Activated gamma-delta T cell (primary cell): ENCODE measurements around the gene TRAF1.
"Not testable (repeated sequence)": the region's sequence is repeated elsewhere in the genome, so short reads cannot be mapped to it uniquely, and the experiment has no call there.

ENCODE experiments used
- DNase-seq: peaks from one replicate; lab custom pipeline; 2025; lab: John Stamatoyannopoulos, UW
- total RNA-seq, 2 donors: gene quantifications; one replicate each; lab custom pipeline; 2026; lab: John Stamatoyannopoulos, UW

Gene TRAF1, protein sequence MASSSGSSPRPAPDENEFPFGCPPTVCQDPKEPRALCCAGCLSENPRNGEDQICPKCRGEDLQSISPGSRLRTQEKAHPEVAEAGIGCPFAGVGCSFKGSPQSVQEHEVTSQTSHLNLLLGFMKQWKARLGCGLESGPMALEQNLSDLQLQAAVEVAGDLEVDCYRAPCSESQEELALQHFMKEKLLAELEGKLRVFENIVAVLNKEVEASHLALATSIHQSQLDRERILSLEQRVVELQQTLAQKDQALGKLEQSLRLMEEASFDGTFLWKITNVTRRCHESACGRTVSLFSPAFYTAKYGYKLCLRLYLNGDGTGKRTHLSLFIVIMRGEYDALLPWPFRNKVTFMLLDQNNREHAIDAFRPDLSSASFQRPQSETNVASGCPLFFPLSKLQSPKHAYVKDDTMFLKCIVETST
- 269 to 380 reads per million in 2 donors for total RNA-seq

DNA sequence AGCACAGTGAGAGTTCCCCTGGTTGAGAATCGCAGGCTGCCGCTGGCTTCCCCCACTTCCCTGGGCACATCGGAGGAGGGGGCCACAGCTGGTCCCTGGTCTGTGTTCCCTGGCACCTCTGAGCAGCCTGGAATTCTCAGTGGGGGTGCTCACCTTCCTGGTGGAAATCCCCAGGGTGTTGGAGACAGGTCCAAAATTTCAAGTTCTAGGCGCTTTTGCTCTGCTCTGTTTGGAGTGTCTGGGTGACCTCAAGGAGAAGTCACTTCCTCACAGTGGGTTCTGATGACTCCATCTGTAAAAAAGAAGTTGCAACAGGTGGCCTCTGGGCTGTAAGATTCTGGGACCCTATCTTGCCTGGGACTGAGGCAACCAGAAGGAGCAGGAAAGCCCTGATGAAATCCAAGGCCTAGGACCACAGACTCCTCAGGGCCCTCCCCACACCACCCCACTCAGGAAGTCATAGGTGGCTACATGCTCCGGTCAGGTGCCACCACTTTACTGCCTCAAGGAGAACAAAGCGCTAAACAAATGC lies at the start of gene TRAF1:
TRAF1 (minus strand) TSS at position 400 of the 532 bp plus-strand sequence. CDS start 721 bp downstream, outside the sequence.
- no peak for DNase-seq

DNA sequence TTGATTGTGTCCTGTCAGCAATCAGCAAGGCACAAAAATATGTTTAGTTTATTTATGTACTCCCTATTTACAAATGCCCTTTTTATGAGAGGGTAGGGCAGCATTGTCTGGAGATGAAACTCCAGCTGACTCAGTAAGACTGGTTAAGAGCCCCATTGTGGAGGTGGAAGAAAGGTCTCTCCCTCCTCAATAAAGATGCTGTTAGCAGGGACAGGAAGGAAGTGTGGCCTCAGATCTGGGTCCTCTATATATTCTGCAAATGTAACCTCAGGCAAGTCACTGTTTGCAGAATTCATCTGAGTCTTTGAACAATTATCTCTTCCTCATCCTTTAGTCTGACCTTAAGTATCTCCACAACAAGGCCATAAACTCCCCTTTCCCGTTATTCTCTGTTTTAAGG lies 48.3 kb upstream of the TRAF1 start:
- DNase-seq: no peak

DNA sequence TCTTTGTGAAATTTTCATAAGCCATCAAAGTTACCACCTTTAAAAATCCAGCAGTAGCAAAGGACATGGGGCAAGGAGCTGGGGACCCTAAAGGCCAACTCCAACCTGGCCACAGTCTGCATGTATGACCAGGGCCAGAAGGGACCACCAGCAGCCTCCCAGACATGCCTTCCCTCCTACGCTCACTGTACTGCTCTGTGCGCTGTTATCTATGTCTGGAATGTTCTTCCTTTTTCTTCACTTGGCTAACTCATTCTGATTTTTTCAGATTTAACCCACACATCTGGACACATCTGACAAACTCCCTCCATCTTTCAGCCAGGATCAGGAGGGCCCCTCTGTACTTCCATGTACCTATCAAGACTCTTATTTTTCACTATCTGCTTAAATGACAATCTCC lies 47.6 kb upstream of the TRAF1 start:
- no peak for DNase-seq

DNA sequence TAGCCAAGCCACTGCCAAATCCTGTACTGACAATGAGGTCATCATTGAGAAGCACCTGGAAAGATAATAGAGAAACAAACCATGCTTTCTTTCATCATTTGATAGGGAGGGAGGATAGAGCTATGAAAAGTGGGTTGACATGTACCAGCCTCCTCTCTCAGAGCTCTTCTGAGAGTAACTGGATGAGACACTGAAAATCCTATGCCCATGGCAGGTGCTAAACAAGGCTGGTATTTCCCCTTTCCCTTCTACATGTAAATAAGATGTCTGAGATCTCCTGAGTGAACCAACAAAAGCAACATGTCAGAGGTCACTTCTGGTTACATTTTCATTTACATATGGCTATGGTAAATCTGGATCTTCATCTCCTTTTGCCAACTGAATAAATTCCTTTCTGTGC lies 45.3 kb upstream of the TRAF1 start:
- DNase-seq: no peak

DNA sequence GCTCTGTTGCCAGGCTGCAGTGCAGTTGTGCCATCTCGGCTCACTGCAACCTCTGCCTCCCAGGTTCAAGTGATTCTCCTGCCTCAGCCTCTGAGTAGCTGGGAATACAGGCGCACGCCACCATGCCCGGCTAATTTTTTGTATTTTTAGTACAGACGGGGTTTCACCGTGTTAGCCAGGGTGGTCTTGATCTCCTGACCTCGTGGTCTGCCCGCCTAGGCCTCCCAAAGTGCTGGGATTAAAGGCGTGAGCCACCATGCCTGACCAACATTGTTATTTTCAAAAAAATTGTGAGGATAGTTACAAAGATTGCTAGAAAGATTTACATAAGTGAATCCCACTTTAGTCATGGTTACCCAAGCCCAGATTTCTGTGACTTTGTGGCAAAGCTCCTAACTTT lies 44.9 kb upstream of the TRAF1 start:
- not testable (repeated sequence) for DNase-seq

DNA sequence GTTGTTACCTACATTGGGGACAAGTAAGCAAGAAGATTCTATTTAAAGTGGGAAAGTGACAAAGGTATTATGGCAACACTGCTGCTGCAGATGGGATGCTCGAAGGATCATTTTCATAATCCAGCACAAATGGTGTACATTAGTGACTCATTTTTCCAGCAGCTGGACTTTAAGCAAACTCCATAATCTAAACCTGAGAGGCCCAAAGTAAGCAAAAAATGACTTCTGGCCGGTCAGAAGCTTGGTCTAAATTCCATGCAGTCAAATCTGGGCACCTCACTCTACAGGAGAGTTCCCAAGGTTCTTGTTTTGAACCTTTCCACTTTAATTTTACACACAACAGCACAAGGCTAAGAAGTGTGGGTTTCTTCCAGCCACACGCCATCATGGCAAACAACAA lies 43.6 kb upstream of the TRAF1 start:
- DNase-seq: no peak

DNA sequence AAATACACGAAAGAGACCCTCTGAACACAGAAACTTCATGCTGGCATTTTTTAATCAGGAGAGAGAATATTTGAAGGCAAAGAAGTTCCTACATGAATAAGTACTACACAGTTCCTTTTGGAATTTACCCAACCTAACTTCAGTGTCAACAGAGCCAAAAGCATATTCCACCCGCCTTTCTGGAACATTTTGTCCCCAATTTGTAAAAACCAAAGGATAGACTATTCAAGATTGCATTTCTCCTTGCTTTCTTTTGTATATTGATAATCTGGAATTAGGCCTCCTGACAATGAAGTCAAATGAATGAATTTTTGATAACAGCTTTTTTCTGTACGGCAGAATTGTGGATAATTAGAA lies 39.4 kb upstream of the TRAF1 start:
- DNase-seq: no peak

DNA sequence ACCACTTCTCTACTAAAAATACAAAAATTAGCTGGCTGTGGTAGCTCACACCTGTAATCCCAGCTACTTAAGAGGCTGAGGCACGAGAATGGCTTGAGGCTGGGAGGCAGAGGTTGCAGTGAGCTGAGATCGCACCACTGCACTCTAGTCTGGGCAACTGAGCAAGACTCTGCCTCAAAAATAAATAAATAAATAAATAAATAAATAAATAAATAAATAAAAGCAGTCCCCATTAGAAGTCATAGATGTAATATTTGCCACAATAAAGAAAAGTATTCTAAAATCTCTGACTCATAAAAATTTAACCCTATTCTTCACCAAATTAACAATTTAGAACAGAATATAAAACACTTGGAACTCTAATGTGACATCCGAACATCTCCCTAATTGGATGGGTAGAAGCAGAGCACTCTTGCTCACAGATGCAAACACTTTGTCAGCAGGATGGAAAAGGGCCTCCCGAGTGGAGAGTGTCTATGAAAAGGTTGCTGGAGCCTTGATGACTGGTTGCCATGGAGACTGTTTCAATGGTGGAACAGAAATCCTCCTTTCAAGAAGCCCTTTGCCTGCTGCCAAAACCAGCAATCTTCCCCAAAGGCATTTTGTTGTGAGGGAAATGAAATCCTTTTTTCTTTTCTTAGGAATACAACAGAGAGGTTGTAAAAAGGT lies 38.9 kb upstream of the TRAF1 start:
- DNase-seq: no peak

DNA sequence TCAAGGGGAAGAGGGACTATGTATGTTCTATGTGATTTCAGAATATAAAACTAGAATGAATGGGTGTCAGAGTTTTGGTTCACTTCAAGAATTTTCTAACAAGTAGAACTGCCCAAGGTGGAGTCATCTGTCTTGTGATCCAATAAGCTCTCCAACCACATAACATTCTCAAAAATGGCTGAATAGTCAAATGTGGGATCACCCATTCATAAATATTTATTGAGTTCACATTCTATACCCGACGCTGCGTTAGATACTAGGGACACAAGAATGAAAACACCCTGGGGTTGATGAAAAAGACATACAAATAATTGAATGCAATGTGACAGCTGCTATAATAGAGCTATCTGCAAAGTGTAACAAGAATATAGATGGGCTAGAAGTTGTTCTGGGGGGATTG lies 35.3 kb upstream of the TRAF1 start:
- no peak for DNase-seq

DNA sequence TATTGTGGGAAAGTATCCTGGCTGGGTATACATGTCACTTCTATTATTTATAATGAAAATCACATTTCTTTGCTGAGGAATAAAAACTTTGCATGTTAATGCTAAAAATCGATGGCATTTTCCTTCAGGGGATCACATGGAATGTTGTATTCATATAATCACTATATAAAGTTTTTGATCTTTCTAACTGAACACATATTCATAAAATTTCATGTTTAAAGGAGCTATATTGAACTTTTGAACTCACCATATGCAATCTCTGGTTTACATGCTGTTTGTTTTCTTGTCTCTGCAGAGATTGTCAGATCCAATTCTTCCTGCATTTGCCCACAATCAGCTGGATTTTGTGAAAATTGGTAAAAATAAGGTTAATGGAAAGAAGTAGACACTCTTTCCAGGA lies 33.4 kb upstream of the TRAF1 start:
- DNase-seq: no peak

DNA sequence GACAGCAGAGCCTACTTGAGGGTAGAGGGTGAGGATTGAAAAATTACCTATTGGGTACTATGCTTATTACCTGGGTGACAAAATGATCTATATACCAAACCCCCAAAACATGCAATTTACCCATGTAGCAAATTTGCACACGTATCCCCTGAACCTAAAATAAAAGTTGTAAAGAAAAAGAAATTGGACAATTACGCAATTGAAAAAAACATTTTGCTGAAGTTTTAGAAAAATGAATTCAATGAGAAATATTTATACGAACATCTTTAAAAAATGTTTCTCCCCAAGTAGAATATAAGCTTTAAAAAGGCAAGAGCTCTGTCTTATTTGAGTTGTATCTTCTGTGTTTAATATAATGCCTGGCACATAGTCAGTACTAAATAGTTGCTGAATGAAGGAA lies 30.3 kb upstream of the TRAF1 start:
- no peak for DNase-seq

DNA sequence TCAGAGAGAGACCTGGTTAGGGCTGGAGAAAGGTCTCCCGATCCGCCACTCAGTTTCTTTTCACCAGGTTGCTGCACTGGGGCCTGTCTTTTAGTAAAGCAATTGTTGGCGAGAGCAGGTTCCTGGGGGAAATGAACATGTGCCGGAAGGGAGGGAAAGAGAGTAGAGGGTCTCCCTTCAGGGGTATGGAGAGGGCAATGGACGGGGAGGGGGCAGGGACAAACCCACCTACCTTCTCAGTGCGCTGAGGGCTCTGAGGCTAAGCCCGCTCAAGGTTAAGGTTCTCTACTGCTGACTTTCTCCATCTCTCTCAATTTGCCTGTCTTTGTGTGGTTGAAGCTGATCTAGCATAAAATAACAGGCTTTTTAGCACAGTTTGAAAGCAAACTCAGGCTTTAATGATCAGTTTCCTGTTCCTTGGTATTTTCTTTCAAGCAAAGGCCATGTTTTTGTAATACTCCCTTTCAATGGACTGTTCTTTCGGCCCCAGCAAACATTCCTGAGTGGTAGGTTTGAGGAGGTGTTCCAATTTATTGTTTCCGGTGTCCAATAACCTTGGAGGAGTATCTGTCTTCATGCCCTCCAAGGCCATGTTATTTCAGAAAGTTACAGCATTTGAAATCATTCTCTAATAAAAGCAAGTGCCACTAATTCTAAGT lies 25.5 kb upstream of the TRAF1 start:
- no peak for DNase-seq

DNA sequence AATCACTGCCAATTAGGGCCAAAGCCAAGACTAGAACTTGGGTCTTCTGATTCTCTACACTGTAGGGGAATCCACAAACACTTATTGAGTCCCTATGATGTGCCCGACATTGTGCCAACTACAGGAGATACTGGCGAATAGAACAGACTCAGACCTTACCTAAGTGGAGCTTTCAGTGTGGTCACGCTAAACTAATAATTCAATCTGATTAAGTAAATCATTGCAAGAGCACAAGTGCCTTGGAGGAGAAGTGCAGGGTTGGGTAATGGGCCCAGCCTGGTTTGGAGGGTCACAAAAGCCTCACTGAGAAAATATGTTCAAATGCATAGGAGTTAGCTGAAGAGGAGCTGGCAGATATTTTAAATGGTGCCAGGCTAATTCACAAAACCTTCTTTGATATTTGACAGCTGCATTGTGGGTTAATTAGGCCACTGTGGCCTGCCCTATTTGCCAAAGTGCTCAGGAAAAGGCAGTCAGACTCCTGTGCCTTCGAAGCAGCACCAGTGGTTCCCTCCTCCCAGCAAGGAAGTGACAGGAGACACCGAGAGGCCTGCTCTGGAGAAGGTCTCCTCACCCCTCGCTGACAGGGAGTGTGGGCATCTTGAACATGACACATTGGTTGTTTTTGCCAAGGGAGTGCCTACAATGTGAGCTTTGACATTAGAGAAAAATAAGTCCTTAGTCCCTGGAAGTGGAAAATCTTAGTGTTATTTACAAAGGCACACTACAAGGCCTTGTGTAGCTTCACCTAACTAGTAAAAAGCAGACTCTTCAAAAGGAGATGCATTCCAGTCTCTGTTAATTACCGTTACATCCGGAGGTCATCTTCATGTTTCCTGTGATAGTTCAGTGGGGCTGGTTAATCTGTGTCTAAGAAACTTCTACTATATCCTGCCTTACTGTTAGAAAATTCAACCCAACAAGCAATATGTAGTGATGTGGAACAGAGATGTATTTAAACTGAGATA lies 24.1 kb upstream of the TRAF1 start:
- no peak for DNase-seq

DNA sequence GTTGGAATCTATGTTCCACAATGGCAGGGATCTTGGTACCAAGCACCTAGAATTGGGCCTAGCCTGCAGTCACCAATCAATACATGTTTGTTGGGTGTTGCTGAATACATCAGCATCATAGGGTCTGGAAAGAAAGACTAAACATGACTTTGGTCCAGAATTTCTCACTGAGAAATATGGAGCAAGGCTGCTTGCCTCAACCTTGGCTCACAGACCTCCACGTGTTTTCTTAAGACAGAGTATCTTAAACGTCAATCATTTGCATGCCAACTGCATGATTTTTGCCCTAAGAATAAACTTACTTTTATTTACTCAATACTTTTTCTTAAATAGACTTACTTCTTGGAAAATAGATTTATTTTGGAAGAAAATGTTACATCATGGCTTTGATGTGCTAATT lies 22.7 kb upstream of the TRAF1 start:
- no peak for DNase-seq

DNA sequence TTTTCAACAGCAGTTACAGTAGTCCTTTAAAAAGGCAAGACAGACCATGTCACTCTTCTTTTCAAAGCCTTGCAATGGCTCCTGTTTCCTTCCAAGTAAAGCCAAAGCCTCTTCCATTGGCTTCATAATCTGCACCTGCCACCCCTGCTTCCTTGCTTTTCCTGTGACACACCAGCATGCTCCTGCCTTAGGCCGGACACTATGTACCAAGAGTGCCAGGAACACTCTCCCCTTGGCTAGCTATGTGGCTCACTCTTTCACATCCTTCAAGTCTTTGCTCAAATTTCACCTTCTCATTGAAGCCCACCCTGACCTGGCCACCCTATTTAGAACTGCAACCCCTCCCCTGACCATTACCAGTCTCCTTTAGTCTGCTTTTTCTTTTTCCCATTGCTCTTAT lies 22.2 kb upstream of the TRAF1 start:
- DNase-seq: no peak

DNA sequence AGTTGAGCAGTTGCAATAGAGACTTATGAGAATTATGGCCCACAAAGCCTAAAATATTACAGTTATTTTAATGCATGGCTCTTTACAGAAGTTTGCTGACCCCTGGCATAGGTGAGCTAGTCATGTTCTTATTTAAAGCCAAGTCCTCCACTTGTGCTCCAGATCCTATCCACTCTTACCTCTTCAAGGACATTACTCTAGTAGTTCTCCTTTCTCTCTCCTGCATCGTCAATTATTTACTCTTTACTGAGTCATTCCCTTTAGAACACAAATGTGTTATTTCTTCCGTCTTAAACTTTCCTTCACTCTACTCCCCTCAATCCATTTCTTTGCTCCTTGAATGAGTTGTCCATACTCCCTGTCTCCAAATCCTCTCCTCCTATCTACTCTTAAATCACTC lies 20.6 kb upstream of the TRAF1 start:
- DNase-seq: no peak

DNA sequence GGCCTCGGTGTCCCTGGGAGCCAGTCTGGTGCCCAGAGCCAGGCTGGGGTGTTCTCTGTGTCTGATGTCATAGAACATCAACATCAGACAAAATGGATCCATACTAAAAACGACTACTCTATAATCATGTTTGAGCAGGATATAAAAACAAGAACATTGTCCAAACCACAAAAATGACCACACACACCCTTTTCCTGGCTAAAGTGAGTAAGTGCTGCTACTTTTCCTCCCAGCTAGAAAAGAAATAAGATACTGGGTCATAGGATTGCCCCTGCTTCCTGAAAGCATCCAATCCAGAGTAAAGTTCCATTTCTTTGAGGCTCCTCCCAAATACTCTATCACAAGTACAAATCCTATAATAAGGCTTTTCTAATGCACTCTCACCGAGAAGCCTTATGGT lies 19.7 kb upstream of the TRAF1 start:
- no peak for DNase-seq

DNA sequence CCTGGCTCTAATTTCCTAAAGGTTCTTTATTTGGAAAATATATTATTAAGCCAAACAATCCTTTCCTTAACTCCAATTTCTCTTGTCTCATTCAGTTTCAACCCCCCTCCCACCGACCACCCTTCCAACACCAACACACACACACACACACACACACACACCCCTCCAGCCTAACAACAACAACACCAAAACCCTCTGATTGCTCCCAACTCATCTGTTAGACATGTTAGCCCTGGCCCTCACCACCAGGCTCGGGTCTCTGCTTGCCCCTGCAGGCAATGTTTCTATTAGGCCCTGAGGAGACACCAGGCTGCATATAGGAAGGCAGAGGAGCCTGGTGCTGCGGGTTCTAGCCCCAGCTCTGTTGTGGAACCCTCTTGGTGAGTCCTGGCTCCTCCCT lies 18.4 kb upstream of the TRAF1 start:
- no peak for DNase-seq

DNA sequence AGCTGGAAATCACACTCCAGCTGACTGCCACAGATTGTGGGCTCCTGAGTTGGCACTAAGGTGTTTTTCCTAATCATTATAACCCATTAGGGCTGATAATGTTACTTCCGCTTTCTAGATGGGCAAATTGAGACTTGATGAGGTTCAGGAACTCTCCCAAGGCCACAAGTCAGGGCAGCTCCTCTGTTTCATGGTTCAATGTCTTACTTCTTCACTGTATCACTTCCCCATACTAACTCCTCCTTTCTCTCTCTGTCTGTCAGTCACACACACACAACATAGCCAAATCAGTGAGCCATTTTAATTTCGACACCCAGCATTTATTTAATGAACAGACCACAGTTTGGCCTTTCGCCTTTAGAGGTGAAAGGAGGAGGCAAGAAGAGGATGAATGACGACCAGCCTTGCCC lies 17.8 kb upstream of the TRAF1 start:
- no peak for DNase-seq

DNA sequence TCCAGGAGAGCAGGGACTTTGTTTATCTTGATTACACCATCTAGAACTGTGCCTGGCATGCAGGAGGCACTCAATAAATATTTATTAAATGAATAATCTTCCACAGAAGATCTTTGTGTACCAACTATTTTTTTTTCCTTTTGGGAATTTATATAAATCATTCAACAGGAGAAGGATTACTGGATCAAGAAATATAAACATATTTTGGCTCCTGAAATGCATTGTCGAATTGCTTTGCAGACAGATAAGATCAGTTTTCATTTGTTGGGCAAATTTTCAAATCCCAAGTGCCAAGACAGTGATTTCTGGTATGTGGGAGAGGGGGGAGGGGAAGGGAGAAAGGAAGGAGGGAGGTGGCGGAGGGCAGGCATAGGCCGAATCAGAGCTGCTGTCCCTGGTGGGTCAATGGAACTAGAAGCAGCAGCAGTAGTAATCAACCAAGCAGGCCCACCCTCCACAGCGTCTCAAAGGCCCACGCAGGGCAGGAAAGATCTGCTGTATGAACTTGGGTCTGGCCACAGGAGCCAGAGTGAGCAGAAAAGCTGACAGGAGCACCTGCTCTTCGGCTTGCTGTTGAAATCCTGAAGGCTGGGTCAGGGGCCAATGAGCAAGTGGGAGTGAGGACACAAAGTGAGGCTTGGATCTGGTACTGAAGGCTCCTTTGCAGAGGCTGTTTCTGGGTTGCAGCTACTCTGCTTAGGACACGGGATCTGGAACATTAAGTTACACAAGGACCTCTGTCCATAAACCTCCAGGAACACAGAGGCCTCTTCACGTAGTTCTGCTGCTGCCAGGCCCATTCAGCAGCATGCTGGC lies 15.8 kb upstream of the TRAF1 start:
- DNase-seq: no peak
